Measurements from ENCODE around the gene KLRG1. TPM values are rescaled to one million over a fixed set of nuclear protein-coding genes. Genes with fewer than 3 reads are reported as not detected.

The KLRG1 gene
- total RNA-seq (2022; extraction: Qiagen RNA extraction; ENCODE audit: low read depth): 1.1 to 1.9 TPM (median 1.5 TPM) in 5 replicates

GRCh38 chr12:8989413-8989812, at the start of gene KLRG1:
Gene KLRG1 (plus strand): TSS chr12:8989546. CDS start chr12:8989636, 90 bp downstream.

GRCh38 chr12:8949342-8950220, 39.8 kb upstream of the KLRG1 start, which contains the start of gene M6PR:
Gene M6PR (minus strand): TSS chr12:8949645. CDS start chr12:8946404, 3,241 bp downstream.

Other genes starting within 250 kb of the KLRG1 start
- not detected in 5 replicates for gene A2ML1, start 166.9 kb upstream of the KLRG1 start, total RNA-seq (2022; extraction: Qiagen RNA extraction; ENCODE audit: low read depth)
- gene PHC1, start 75.0 kb upstream of the KLRG1 start, total RNA-seq (2022; extraction: Qiagen RNA extraction; ENCODE audit: low read depth): 7.4 to 12.3 TPM (median 10.1 TPM) in 5 replicates
- 153 to 182 TPM (median 161 TPM) in 5 replicates for gene M6PR, start 39.9 kb upstream of the KLRG1 start, total RNA-seq (2022; extraction: Qiagen RNA extraction; ENCODE audit: low read depth)
- 0.15 to 0.57 TPM in 2 of 5 replicates, not detected in the others for gene A2M, start 126.4 kb downstream of the KLRG1 start, total RNA-seq (2022; extraction: Qiagen RNA extraction; ENCODE audit: low read depth)
- gene PZP, start 218.8 kb downstream of the KLRG1 start, total RNA-seq (2022; extraction: Qiagen RNA extraction; ENCODE audit: low read depth): not detected in 5 replicates